DMS 273 (cell line): ENCODE data around the gene TGFBR2.
"Not testable (repeated sequence)": the region's sequence is repeated elsewhere in the genome, so short reads cannot be mapped to it uniquely, and the experiment has no call there.

Source experiments
- DNase-seq: peaks from one replicate; lab custom pipeline; 2025; ENCODE audit not compliant: unreplicated experiment; lab: John Stamatoyannopoulos, UW

The TGFBR2 gene

GRCh38 chr3:30617653-30618052 is 11.3 kb downstream of the TGFBR2 start:
- no peak for DNase-seq

GRCh38 chr3:30618526-30618925 is 12.1 kb downstream of the TGFBR2 start:
- DNase-seq: no peak

DNA sequence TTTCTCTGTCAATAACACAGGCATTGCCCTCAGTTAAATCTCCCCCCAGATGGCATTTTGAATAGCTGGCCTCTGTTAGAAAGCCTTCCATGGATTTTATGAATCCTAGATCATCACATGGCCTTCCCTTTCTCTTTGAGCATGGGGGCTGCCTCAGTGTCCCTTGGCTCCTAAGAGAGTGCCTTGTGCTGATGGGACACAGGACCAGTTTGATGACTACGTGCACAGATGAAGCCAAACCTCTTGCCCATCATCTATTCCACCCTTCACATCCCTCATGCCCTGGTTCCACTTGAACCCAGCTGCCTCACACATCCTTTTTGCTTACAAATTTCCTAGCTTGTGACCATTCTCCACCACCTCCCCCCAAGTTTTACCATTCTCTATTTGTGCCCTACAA is 12.9 kb downstream of the TGFBR2 start:
- no peak for DNase-seq

GRCh38 chr3:30620402-30621360 is 14.3 kb downstream of the TGFBR2 start:
- no peak for DNase-seq

GRCh38 chr3:30621576-30621975 is 15.2 kb downstream of the TGFBR2 start:
- DNase-seq: no peak

DNA sequence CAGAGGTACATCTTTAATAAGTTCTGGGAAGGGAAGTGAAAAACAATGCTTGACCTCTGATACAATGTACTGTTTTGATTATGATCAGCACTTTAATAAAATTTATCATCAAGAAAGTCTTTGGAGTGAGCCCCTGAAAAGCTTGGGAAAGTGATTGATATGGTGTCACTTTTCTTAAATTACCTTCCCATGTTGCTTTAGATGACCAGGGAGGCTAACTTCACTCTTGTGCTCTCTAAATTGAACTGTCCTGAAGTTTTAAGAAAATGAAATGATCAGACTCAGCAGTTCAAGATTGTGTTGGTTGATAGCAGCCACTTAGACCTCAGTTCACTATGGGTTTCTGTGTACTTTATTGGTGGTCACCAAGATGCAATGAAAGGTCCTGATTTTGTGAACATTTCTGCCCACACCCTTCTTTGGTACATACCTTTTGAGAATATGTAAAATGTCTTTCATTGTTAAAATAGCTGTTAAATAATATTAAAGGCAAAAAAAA is 15.7 kb downstream of the TGFBR2 start:
- no peak for DNase-seq

- DNase-seq: no peak
Measured at GRCh38 chr3:30622790-30623189, 16.4 kb downstream of the TGFBR2 start.

DNA sequence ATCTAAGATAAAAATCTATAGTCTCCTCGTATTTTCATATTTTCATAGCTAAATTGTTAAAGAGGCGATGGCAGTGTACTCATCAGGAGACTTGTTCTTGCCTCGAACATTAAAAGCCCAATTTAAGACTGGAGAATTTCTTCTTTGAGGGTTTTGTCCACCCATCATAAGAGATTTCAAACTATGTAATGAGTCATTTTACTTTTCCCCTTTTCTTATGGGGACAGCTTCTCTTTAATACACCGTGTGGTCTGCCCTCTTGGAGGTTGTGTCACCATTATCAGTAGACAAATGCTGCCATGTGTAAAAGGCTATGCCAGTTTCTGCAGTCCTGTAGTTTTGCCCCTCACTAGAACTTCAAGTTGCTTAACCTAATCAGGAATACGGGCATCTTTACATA is 16.9 kb downstream of the TGFBR2 start:
- no peak for DNase-seq

- not testable (repeated sequence) for DNase-seq
Measured at GRCh38 chr3:30624480-30624879, 18.1 kb downstream of the TGFBR2 start.

GRCh38 chr3:30625541-30626438 is 19.4 kb downstream of the TGFBR2 start:
- DNase-seq: no peak

DNA sequence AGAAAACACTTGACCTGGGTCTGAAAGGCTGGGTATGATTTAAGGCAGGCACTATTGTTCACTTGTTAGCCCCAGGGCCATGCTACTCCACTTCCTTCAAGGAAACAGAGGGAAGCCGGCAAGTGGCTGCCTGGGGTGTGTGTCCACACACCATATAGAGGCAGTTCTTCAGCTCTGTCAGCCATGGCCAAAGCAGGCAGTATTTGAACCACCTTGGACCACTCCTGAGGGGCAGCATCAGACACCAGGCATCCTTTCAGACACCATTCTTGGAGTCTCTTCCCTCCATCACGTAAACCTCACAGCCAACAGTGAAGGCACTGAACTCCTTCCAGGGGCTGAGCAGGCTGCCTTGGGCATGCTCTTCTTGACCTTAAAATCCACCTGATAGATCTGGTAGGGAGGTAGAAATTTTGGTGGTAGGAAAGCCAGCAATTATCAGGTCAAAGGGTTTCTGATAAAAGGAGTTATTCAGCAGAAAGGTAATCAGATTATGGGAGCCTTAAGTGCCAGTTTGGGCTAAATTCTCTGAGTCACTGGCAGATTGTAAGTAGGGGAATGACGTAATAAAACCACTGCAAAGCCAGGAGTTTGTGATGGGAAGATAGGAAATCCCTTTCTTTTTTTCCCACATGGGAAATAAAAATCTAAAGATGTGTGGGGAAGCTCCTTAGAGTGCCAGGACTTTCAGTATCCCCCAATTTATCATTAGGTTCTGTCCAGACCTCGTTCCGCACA is 20.2 kb downstream of the TGFBR2 start:
- DNase-seq: peak; percentile 1

DNA sequence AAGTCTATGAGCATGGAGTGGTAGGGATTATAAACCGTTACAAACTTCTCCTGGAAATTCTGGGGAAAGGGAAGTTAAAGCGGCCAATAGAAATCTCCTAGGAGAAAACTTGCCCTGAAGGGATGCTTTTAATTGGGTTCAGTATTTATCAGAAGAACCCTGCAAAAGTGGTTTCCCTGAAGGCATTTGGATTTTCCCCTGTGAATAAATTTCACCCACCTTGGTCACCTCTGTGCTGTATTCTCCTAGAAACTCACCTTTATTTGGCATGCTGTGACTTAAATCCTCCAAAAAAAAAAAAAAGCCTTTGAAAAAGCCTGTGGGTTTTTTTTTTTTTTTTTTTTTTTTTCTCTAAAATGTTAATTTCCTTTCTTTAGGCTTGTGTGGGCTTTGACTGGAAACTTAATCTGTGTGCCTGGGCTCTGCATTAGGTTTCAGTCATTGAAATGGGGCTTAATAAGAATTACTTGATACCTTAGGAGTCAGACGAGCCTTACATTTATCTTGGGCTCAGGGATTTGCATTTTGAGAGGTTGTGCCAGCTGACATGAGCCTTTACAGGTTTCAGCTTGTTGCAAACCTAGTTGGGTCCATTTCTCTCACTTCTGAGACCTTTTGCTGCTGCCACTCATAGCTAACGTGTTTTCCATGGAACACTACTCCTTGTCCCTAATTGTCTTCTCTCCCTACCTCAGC is 22.0 kb downstream of the TGFBR2 start:
- DNase-seq: peak; percentile 16

DNA sequence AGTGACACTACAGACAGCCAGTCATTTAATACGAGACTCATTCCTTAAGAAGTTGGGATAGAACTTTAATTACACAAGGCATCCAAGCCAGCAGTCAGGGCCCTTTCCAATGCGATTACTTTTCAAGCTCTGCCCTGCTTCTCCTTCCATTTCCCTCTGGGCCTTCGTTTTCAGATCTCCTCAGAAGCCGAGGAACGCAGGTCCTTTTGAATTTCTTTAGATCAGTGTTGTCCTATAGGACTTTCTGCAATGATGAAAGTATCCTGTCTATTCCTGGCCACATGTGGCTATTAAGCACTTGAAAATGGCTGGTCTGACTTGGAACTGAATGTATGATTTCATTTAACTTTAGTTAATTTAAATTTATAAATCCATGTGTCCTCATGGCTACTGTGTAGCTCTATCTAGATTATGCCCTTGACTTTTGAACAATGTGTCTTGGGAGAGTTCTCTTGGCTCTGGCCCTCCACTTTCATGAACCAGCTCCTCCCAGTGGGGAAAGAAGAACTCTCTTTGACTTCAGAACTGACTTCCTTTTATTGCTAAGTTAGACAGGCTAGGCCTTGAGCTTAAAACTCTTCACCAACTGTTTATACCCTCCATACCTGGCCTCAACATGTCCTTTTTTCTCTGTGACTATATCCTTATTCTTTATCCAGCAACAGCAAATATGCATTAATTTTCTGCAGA is 22.6 kb downstream of the TGFBR2 start:
- DNase-seq: peak; percentile 12

DNA sequence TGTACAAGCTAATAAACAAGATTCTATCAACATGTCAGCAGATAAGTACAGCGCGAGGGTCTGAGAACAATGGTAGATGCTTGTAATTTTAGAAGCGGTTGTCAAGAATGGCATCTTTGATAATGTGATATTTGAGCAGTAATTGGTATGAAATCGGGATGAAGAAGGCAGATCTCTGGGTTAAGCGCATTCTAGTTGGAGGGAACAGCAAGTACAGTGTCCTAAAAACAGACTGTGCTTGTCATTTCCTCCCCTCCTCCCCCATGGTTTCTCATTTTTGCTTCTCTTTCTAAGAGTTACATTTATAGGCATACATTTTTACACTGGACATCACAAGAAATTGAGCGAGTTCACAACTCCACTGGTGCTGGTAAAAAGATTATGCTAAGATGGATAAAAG is 23.3 kb downstream of the TGFBR2 start:
- no peak for DNase-seq

DNA sequence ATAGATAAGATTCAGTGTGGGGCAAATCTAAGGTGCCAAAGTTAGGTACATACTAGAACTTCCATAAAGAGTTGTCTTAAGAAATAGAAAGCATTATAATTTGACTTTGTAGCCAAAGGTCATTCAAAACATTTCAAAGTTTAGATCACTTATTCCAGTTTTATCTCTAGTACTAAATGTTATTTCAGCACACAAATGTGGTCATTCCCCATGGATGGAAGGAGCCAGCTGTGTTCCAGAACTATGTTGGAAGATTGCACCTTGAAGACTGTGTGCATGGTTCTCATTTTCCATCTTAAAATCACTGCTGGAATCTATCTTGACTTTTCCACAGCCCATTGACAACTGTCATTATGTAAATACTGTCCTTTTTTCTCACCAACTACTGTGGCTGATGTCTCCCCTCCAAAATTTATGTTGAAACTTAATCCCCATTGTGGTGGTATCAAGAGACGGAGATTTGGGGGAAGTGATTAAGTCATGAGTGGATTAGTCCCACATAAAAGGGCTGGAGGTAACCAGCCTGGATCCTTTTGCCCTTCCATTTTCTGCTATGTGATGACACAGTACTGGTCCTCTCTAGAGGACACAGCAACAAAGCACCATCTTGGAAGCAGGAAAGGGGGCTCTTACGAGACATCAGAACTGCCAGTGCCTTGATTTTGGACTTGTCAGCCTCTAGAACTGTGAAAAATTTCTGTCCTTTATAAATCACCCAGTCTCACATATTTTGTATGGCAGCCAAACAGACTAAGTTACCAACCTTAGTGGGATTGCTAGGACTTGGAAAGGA is 24.0 kb downstream of the TGFBR2 start:
- DNase-seq: no peak

DNA sequence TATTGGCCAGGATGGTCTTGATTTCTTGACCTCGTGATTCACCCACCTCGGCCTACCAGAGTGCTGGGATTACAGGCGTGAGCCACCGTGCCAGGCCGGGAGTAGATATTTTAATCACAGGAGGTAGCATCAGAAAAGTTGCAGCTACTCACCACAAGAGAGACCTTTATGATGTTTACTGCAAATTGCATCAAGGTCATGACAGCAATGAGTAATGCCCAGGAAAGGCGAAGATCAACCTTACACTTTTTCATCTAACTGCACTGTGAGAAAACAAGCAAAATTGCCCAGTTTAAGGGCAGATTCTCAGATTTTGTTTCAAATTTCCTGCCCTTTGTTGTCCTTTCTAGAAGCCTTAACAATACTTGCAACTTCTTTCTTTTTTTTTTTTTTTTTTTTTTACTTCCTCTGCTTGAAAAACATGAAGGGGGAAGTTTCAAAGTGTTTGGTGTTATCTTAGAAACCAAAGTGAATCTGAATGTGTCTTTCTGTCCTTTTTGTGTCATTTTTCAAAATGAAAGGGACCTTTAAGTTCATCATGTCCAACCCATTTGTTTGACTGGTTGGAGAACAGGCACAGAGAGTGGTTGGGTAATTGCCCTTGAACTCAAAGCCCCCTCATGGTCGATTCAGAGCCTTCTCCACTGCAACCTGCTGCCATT is 25.0 kb downstream of the TGFBR2 start:
- no peak for DNase-seq

GRCh38 chr3:30632065-30632464 is 25.7 kb downstream of the TGFBR2 start:
- no peak for DNase-seq

GRCh38 chr3:30632521-30632920 is 26.1 kb downstream of the TGFBR2 start:
- no peak for DNase-seq
